A549 (cell line): ENCODE results near the gene HPD.

Experiments
- MAFK ChIP-seq: fragments of 450-650 bp; IDR thresholded peaks from 2 replicates; pipeline ENCODE4 v1.6.1; 2014; ENCODE audit not compliant: partially characterized antibody
- RAD21 ChIP-seq, 2 experiments: fragments of >200 bp in 1 of 2; sonication (Bioruptor Twin) in 1 of 2; formaldehyde crosslinking in 1 of 2; IDR thresholded peaks in 1 of 2; conservative IDR thresholded peaks in 1 of 2; 2 replicates in 1 of 2; 3 replicates in 1 of 2; pipeline ENCODE4 v1.6.1; 2012 to 2018; ENCODE audit warnings: inconsistent platforms in 1 of 2
- RCOR1 ChIP-seq: fragments of 150-350 bp; IDR thresholded peaks from 2 replicates; pipeline ENCODE4 v1.6.1; 2014; ENCODE audit warnings: antibody characterized with exemption, low read length, low read depth
- TF ChIP-seq, protein P1 (sequence below): fragments of >200 bp; sonication (Bioruptor Twin); formaldehyde crosslinking; IDR thresholded peaks from 3 replicates; pipeline ENCODE4 v1.6.1; 2016

DNA sequence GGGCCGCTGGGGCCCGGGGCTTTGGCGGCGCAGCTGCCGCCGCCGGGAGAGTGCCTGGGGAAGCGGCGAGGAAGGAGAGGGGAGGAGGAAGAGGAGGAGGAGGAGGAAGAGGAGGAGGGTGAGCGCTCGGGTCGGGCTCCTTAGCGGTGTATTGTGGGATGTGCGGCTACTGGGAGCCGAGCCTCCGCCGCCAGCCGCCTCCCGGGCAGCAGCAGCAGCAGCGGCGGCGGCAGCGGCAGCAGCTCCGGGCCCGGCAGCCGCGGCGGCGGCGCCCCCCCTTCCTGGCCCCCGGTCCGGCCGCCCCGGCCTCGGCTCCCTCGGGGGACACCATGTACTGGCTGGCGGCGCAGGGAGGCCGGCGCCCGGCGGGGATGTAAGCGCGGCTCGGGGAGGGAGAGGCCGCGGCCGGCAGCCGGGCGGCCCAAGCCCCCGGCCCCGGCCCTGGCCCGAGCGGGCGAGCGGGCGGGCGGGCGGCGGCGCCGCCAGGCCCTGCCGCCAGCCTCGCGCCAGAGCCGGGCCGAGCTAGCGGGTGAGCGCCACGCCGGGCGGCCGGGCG is 54.7 kb downstream of the HPD start, which contains the start of gene SETD1B:
- TF ChIP-seq RAD21 (conservative IDR thresholded peaks at IDR 0.05 in 1 of 2, IDR thresholded peaks at IDR 0.05 in 1 of 2) (no peak), MAFK (no peak), RCOR1 (no peak)
- TF ChIP-seq, protein P1, sequence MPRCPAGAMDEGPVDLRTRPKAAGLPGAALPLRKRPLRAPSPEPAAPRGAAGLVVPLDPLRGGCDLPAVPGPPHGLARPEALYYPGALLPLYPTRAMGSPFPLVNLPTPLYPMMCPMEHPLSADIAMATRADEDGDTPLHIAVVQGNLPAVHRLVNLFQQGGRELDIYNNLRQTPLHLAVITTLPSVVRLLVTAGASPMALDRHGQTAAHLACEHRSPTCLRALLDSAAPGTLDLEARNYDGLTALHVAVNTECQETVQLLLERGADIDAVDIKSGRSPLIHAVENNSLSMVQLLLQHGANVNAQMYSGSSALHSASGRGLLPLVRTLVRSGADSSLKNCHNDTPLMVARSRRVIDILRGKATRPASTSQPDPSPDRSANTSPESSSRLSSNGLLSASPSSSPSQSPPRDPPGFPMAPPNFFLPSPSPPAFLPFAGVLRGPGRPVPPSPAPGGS, result no peak
